PC-9 (cell line): Measurements from ENCODE around the gene COL13A1.

Source experiments
- EZH2 ChIP-seq: fragments of 200-600 bp; sonication (generic); IDR thresholded peaks from 2 replicates; pipeline ENCODE4 v1.8.0; 2017; ENCODE audit warnings: antibody characterized with exemption, low read depth
- TF ChIP-seq, protein P1 (sequence below): fragments of 200-600 bp; sonication (generic); conservative IDR thresholded peaks from 2 replicates; pipeline ENCODE4 v1.6.1; 2017; ENCODE audit warnings: mixed run types, antibody characterized with exemption, mild to moderate bottlenecking, moderate library complexity

DNA sequence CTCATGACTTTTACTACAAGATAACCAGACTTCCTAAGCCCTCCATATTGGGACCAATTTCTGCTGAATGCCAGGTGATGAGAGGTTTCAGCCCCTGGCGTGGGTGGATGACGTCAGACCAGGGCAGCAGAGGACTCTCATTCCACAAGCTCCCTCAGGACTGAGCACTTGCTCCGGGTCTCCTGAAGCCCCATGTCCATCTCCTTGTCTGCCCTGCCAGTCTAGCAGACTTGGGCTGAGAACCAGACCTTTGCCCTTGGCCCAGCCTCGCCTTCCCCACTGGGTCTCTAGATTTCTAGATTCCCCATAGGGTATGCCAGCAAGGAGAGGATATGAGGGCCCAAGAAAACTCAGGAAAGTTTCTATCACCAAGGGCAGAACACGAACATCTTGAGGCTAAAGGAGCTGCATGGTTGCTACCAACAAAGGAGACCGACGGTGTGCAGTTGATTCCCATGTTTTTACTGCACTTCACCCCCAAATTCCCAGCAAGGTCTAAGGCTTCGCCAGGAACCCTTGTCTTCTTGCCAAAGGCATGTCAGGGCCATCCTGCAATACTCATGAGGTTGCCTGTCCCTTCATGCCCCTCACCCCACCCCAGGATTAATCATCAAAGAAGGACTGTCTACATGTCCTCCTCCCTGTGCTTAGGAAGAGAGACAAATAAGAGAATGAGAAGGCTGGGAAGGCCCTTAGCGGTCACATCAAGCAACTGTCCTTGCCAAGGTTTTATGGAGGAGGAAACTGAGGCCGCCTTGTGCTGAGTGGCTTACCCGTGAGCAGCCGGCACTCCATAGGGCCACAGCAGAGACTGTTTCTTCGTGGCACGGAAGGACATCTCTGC is 154.4 kb downstream of the COL13A1 start:
- TF ChIP-seq, protein P1, sequence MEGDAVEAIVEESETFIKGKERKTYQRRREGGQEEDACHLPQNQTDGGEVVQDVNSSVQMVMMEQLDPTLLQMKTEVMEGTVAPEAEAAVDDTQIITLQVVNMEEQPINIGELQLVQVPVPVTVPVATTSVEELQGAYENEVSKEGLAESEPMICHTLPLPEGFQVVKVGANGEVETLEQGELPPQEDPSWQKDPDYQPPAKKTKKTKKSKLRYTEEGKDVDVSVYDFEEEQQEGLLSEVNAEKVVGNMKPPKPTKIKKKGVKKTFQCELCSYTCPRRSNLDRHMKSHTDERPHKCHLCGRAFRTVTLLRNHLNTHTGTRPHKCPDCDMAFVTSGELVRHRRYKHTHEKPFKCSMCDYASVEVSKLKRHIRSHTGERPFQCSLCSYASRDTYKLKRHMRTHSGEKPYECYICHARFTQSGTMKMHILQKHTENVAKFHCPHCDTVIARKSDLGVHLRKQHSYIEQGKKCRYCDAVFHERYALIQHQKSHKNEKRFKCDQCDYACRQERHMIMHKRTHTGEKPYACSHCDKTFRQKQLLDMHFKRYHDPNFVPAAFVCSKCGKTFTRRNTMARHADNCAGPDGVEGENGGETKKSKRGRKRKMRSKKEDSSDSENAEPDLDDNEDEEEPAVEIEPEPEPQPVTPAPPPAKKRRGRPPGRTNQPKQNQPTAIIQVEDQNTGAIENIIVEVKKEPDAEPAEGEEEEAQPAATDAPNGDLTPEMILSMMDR: no peak
- no peak for TF ChIP-seq EZH2
